Fibroblast of villous mesenchyme (primary cell): ENCODE measurements around the gene MAP4K1. TPM values are rescaled to one million over a fixed set of nuclear protein-coding genes. Genes with fewer than 3 reads are reported as not detected.

Source experiments
- DNase-seq: peaks from one replicate; pipeline ENCODE4 v3.0.0-alpha.2; 2010; ENCODE audit warnings: low read depth
- H3K4me3 ChIP-seq: 2 replicates; pipeline ENCODE4 v1.5.1; 2011; ENCODE audit warnings: low read depth, mild to moderate bottlenecking, low read length
- total RNA-seq: library from RNA; depleted of rRNA; stranded (reverse); fragments of >200 nt; gene quantifications from 2 replicates; pipeline ENCODE4 v1.2.3, GENCODE V29; 2012
- TF ChIP-seq, protein P1 (sequence below): IDR thresholded peaks from 2 replicates; pipeline ENCODE4 v1.5.1; 2012; ENCODE audit warnings: low read depth, mild to moderate bottlenecking, low read length; ENCODE audit not compliant: insufficient read depth

Gene MAP4K1
- total RNA-seq, 1 donor, result not detected

DNA sequence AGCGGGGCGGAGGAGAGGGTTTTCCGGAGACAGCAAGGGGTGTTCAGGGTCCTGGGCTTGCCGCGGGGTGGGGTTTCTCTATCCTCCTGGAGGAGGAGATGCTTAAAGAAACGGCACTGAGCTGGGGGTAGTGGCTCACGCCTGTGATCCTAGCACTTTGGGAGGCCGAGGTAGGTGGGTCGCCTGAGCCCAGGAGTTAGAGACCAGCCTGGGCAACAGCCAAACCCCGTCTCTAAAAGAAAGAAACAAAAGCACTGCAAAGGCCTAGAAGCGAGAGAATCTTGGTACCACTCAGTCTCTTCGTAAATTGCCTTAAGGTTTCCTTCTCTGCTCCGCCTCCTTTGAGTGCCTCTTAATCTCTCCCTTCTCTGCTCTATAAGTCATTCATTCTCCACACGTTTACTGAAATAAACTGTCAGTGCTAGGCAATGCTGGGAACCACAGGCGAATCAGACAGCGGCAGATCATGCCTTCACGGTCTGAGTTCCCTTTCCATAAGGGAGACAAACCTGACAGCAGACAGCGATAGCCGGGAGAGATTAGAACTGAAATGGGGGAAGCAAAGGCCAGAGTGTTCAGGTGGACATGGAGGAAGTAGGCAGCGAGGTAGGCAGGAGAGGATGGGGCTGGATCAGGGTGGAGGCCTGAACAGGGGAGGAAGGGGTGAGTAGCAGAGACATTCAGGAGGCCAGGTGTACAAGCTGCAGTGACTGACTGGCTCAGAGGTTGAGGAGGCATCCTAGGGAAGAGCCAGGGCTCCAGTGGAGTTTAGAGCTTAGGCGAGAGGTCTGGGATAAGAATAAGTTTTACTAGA lies 1.8 kb upstream of the MAP4K1 start:
- DNase-seq, result no peak
- TF ChIP-seq, protein P1, sequence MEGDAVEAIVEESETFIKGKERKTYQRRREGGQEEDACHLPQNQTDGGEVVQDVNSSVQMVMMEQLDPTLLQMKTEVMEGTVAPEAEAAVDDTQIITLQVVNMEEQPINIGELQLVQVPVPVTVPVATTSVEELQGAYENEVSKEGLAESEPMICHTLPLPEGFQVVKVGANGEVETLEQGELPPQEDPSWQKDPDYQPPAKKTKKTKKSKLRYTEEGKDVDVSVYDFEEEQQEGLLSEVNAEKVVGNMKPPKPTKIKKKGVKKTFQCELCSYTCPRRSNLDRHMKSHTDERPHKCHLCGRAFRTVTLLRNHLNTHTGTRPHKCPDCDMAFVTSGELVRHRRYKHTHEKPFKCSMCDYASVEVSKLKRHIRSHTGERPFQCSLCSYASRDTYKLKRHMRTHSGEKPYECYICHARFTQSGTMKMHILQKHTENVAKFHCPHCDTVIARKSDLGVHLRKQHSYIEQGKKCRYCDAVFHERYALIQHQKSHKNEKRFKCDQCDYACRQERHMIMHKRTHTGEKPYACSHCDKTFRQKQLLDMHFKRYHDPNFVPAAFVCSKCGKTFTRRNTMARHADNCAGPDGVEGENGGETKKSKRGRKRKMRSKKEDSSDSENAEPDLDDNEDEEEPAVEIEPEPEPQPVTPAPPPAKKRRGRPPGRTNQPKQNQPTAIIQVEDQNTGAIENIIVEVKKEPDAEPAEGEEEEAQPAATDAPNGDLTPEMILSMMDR, result no peak
- H3K4me3 ChIP-seq, result peak overlapping the region; percentile 99

DNA sequence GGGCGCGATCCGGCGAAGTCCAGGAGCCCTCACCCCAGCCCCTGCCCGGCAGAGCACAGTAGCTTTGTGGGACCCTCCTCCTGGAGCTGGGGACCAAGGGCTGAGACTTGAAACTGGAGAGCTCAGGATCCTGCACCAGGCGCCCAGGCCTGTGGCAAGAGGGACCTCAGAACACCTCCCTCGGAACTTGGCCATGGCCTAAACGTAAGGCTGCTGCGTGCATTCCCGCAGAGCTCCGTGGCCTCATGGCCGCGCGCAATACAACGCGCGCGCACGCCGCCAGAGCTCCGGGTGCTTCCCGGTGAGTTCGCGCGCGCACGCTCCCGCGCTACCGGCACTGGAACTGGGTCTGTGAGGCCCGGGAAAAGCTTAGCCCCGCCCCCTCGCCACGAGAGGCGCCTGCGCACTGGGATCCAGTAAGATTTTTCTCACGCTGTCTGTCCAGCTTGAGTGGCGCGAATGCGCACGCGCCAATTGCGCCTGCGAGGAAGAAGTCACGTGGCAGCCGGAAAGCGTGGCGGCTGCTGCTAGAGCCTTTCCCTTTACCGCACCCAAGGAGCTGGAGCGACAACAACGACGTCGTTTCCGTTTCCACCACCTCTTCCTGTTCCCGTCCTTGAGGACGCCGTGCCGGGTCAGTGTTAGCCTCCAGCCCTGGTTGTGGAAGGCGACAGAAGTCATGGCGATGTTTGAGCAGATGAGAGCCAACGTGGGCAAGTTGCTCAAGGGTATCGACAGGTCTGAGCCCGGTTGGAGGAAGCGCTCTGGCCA lies 1.0 kb upstream of the MAP4K1 start, which contains the start of gene EIF3K:
TSS of gene EIF3K (plus strand) at position 599 of the 771 bp plus-strand sequence. CDS start at position 680, 81 bp downstream.
- TF ChIP-seq, protein P1, result no peak
- peak; percentile 99 for DNase-seq
- H3K4me3 ChIP-seq, result peak within 1 kb of the TSS; percentile 99

- no peak overlapping the region for H3K4me3 ChIP-seq
- TF ChIP-seq, protein P1, result no peak
- no peak for DNase-seq
Measured at GRCh38 chr19:38617283-38617763, 430 bp downstream of the MAP4K1 start.

GRCh38 chr19:38616265-38616664 lies 1.5 kb downstream of the MAP4K1 start:
- DNase-seq, result no peak

DNA sequence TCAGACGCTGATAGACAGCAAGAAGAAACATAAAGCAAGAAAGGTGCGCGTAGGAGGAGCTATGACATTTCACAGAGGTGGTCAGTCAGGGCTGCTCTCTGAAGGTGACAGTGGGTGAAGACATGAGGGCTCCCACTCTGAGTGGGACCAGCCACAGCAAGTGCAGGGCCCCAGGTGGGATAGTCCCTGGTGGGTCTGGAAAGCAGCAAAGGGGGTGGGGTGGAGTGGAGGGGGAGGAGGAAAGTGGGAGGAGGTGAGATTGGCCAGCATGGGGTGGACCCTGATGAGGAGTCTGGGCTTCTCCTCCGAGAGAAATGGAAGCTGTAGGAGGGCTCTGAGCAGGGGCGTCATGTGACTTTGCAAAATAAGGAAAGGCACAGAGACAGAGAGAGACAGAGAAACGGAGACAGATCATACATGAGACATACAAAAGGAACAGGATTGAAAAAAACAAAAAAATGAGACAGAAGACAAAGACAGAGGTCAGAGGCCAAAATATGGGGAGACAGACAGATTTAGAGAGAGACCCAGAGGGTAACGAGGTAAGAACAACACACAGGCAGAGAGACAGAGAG lies 2.7 kb downstream of the MAP4K1 start:
- no peak overlapping the region for H3K4me3 ChIP-seq
- TF ChIP-seq, protein P1, result no peak
- no peak for DNase-seq

More at GRCh38 chr19:38616265-38616664, 1.5 kb downstream of the MAP4K1 start:
- TF ChIP-seq, protein P1, result no peak
- no peak overlapping the region for H3K4me3 ChIP-seq

- DNase-seq, result no peak
- TF ChIP-seq, protein P1, result no peak
- H3K4me3 ChIP-seq, result no peak overlapping the region
Measured at GRCh38 chr19:38614289-38614688, 3.5 kb downstream of the MAP4K1 start.
